GM10248 (cell line): Measurements from ENCODE around the gene ADGRG2.

Experiments used
- CTCF ChIA-PET: fragments of 300-600 bp; sonication (Branson Sonifier 250); formaldehyde crosslinking; extraction: SDS; loops from one replicate; lab custom pipeline; 2021; ENCODE audit warnings: antibody characterized with exemption; lab: Yijun Ruan, JAX
- POLR2A ChIA-PET: fragments of 350-650 bp; sonication (Branson Sonifier 250); formaldehyde crosslinking; extraction: SDS; loops from one replicate; lab custom pipeline; 2020; ENCODE audit warnings: antibody characterized with exemption; lab: Yijun Ruan, JAX
- DNase-seq: peaks from one replicate; pipeline ENCODE4 v3.0.0; 2012; ENCODE audit errors: extremely low spot score
- CTCF ChIP-seq: IDR thresholded peaks from 2 replicates; pipeline ENCODE4 v1.5.1; 2012; ENCODE audit warnings: mild to moderate bottlenecking, low read depth; ENCODE audit errors: extremely low read depth, missing control alignments, control extremely low read depth

The ADGRG2 gene

GRCh38 chrX:19137067-19137466 is 14.8 kb upstream of the ADGRG2 start:
- DNase-seq: no peak
- TF ChIP-seq CTCF: no peak
- ChIA-PET CTCF (no interaction called here), POLR2A (interaction anchor here (0.5 kb wide), 1 partner anchor 220 kb away, joined by 3 read pairs; no protein-coding TSS in a partner anchor)

GRCh38 chrX:19133784-19134183 is 11.5 kb upstream of the ADGRG2 start:
- TF ChIP-seq CTCF: no peak
- CTCF ChIA-PET: no interaction called here
- POLR2A ChIA-PET: no interaction called here
- no peak for DNase-seq

- CTCF ChIA-PET: no interaction called here
- no peak for DNase-seq
- TF ChIP-seq CTCF: no peak
- POLR2A ChIA-PET: no interaction called here
These were observed 11.0 kb upstream of the ADGRG2 start for GRCh38 chrX:19133231-19133630.

GRCh38 chrX:19130628-19131027 is 8.4 kb upstream of the ADGRG2 start:
- TF ChIP-seq CTCF: no peak
- CTCF ChIA-PET: no interaction called here
- POLR2A ChIA-PET: no interaction called here
- no peak for DNase-seq

GRCh38 chrX:19129694-19130093 is 7.4 kb upstream of the ADGRG2 start:
- POLR2A ChIA-PET: no interaction called here
- no peak for DNase-seq
- TF ChIP-seq CTCF: no peak
- CTCF ChIA-PET: no interaction called here

GRCh38 chrX:19127649-19128168 is 5.4 kb upstream of the ADGRG2 start:
- POLR2A ChIA-PET: no interaction called here
- CTCF ChIA-PET: no interaction called here
- DNase-seq: no peak
- TF ChIP-seq CTCF: no peak

GRCh38 chrX:19122641-19123009 is 357 bp upstream of the ADGRG2 start:
- POLR2A ChIA-PET: no interaction called here
- no peak for DNase-seq
- CTCF ChIA-PET: no interaction called here
- TF ChIP-seq CTCF: no peak
